8988T (cell line): ENCODE data around the gene PFKFB2.
"Not testable (repeated sequence)": the region's sequence is repeated elsewhere in the genome, so short reads cannot be mapped to it uniquely, and the experiment has no call there.

Experiments
- DNase-seq: peaks from one replicate; pipeline ENCODE4 v3.0.0; 2011

PFKFB2 gene

DNA sequence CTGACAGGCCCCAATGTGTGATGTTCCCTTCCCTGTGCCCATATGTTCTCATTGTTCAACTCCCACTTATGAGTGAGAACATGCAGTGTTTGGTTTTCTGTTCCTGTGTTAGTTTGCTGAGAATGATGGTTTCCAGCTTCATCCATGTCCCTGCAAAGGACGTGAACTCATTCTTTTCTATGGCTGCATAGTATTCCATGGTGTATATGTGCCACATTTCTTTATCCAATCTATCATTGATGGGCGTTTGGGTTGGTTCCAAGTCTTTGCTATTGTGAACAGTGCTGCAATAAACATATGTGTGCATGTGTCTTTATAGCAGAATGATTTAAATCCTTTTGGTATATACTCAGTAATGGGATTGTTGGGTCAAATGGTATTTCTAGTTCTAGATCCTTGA lies 11.7 kb upstream of the PFKFB2 start:
- not testable (repeated sequence) for DNase-seq

DNA sequence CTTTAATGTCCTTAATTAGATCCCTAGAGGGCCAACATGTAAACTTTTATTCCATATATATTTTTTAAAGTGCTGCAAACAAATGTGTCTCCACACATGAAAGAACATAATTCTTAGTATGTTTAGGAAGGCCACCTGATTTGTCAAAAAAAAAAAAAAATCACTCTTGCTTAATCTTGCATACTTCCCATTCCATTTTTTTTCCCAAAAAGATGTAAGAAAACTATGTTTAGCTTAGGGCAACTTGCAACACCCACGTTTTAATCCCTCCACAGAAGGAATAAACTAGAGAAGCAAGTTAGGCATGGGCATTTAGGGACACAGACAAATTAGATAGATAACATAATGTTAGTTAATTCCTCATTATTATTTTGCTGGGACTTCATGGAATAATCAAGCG lies 7.6 kb upstream of the PFKFB2 start:
- no peak for DNase-seq

DNA sequence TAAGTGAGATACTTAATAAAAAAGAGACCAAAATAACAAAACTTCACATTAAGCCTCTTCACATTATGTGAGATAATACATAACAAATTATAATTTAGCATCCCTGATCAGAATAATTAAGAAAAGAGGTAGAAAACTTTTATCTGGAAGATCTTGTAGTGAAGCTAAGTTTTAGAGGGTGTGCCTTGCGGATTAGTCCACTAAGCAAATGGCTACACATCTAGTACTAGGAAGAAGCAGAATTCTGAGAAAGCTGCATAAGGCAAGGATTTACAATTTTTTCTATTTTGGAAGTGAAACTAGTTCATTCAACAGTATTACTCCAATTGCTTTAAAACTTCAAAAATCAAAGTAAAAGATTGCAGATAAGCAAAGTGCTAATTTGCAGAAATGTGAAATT lies 5.6 kb upstream of the PFKFB2 start:
- DNase-seq: no peak

DNA sequence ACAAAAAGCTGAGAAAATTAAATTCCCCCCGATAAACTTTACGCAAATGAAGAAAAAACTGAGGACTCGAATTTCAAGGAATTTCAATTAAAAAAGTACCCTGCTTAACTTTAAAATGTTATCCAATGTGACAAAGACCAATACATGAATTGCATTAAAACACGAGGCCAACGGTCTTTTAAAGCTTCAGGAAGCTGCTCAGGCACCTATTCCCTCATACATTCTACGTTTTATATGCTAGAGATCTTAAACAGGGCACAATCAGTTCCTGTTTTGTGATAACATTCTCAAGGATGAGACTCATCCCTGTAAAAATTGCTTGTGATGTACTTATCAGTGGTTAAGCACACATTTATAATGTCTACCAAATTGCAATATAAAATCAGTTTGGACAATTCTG lies 5.0 kb upstream of the PFKFB2 start:
- DNase-seq: no peak

DNA sequence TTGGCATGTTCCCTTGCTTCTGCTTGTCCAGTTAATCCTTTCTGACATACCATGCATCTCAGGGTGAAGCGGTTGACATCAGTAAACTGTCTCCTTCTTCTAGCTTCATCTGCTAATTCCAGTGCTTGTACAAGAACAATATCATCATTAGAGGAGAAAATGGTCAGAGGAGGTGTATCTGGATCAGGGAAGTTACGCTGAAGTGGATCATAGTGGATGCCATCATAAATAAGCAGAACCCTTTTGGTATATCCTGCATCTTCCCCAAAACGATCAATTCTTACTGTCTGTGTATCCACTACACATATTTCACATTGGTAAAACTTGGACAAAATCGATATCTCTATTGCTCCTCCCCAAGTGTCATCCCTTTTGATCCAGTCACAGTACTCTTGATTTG lies 4.0 kb upstream of the PFKFB2 start:
- DNase-seq: no peak

DNA sequence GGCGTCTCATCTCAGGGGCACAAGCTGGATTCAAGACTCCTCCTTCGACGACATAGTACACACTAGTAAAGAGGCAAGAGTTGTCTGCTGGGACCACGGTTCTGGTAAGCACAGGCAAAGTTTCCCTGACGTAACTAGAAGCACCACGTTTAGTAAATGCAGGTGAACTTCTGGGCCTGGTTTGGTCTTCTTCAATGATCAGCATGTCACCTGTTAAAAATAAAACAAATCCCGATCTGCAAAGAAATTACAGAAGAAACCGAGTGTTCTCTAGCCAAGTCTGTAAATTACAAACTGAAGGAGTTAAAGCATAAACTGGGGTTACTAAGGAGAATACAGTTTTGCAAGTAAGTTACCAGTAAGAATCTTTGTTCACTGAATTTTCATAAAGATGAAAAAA lies 3.6 kb upstream of the PFKFB2 start:
- no peak for DNase-seq

DNA sequence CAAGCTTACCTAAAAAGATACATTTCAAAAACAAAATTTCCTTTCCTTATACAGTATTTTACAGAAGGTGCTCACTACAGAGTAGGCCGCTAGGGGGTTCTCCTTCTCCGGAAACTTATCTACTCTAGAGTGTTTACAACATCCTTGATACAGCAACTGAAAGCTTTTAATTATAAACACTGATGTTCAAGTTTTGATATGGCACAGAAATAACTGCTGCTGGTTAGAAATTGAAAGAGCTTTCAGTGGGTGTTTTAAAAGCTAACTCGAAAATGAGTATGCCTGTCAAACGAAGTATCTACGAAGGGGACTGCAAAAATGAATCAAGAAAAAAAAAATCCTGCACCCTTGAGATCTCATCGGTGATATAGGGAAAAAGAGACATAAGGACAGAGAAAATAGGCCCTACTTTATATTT lies 3.1 kb upstream of the PFKFB2 start:
- DNase-seq: no peak

DNA sequence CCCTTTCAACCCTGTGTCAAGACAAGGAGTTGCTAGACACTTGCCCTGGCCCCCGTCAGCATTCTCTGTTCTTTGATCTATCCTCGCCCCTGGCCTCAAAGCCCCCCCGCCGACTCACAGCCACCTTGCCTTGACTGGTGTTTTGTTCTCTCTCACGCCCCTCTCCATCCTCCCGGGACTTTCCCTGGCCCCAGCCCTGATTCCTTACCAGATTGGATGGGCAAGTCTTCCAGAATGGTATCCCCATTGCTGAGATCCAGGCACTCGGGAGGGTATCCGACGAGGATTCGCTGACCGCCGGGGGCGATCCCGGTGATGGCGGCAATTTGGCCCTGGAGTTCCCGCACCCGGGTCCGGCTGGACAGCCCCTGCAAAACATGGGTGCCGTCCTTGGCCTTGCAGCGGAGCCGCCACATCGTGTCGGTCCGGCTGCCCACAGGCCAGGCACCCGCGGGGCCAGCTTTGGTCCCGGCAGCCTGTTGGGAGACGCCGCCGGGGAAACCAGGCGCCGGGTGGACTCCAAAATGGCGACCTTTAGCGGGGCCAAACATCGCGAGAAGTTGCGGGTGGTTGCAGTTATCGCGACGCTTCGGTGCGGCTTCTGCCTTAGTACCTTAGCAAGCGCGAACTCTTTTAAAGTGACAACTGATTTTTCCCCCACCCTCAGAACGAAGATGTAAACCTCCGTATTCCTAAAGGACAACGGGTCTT lies 2.4 kb upstream of the PFKFB2 start:
- DNase-seq: peak; percentile 37

DNA sequence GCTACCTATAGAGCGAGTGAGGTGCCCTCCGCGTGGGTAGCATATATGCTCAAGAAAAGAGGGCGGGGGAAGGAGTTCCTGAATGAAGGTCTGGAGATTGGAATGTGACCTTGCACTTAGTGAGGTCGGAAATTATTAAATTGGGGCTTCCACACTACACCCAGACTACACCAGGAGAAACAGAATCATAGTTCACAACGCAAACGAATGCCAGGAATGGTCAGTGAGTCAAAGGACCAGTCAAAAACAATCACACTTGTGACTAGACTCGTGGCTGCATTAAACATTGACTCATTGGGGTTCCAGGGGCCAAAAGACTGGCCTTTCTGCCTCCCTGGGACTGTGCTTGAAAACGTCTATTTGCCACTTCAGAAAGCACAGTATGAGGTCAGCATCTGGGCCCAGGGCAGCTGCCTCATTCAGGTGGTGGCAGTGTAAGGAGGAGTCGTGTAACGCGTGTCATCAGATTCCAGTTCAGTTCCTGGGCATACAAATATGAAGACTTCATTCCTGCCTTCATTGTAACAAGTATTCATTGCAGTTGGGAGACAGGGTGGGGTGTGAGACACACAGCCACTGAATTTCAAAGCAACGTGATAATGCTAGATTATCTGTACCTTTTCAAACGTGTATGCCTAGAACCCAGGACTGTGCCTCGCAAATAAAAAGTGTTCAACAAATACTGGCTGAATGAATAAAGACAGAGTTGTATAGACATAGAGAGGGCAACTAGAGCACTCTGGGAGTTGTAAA lies 1.7 kb upstream of the PFKFB2 start, which contains the start of gene YOD1:
Gene YOD1, minus strand, starts transcription at position 18 of the 753 bp plus-strand sequence. CDS start 178 bp downstream, outside the sequence.
- DNase-seq: no peak

DNA sequence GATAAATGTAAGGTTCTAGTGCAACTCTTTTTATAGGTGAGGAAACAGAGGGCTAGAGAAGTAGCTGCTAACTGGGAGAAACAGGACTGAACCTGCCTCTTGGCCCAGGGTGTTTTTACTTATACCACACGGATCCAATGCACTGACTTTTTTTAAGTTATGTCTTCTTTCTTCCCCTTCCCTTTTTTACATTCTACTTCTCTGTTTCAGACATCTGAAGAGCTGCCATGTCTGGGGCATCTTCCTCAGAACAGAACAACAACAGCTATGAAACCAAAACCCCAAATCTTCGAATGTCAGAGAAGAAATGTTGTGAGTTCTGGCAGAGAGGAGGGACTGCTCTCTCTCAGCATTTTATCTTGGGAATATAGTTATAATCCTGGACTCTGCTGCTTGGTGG lies 1.4 kb downstream of the PFKFB2 start:
- DNase-seq: no peak

DNA sequence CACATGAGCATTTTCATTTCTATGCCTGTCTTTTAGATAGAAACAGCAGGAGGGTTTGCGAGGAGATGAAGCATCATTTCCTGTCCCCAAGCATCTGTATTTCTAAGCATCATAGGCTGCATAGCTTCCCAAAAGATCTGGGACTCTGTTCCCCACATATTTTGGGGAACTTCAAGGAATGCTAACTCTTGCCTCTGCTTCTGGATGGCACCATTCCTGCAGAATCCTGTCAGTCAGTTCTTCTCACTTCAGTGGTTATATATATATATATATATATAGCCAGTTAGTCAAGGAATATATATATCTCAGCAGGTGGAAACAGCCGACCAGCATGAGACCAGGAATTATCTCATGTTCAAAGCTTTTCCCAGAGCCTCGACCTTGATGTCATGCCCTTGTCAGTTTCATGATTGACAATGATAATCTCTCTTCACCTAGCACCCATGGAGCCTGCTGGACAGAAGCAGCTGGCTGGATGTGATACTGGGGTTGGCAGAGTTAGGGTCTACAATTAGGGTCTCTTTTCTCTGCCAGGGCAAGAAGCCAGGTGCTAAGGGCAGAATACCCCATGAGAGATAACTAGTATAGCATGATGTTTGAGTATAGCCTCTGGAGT lies 2.4 kb downstream of the PFKFB2 start:
- DNase-seq: no peak

DNA sequence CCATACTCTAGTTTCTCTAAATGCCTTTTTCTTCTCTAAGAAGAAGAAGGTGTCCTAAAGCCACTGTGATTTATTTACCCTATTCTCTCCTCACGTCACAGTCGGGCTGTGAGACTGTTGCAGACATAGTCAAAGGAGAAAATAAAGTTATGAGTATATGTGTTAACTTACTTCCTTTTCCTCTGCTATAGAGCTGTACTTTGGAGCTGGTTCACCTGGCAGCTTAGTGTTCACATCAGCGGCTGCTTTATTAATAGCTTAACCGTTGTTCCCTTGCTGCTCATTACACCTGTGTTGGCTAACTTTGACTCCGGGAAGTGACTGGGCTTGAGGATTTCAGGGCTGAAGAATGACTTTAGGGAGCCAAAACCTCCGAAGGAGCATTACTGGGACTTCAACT lies 3.6 kb downstream of the PFKFB2 start:
- DNase-seq: no peak

DNA sequence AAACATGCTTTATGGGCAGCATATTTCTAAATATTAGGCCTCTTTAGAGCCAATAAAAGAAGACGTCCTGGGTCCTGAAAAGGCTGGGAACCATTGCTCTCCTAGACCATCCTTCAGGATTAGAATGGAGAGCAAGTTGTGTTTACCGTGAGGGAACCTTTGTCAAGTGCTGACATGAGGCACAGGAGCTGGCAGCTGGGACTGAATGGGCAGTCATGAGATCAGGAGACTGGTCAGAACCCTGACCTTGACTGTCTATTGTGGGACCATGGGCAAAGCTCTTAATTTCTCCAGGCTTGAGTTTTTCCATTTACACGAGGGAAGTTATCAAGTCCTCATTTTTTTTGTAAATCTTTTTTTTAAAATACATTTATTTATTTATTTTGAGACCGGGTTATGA lies 5.2 kb downstream of the PFKFB2 start:
- DNase-seq: no peak

DNA sequence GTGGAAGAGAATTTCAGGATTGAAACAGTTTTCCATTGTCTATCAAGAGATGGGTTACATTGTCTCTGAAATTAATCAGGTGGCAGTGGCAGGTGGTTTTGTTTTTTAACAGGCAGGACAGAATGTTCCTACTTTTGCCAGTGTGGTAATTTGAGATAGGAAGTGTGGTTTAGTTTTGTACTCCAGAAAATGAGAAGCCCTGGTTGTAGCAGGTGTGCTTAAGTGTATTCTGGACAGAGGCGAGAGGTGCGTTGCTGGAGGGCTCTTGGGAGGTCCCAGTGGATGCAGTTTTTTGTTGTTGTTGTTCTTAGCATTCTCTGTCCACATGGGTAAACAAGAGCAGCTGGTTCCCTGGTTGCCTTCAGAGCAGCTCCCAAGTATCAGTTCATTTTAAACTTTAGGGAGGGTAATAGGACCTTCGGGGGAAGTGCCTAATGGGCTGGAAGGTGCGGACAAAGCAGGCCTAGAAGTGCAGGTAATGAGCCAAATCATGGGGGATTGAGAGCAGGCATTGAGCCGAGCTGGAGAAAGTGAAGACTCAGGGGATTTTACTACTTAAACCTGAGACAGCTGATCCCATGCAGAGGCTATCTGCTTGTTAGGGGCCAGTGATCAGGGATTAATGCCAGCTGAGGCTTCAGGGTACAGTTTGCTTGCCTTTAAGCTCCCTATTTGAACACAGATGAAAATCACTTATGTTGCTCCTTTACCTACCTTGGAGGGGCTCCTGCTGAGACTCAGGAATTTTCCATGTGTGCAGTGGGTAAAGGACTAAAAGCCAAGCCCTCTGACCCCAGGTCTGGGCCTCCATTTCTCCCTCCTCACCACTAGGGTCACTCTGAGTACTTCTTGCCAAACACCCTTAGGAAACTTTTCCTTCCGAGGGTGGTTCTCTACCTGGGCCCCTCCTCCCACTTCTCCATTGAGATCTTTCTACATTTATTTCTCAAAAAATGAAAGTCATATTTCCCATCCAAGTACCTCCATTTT lies 6.1 kb downstream of the PFKFB2 start:
- no peak for DNase-seq

DNA sequence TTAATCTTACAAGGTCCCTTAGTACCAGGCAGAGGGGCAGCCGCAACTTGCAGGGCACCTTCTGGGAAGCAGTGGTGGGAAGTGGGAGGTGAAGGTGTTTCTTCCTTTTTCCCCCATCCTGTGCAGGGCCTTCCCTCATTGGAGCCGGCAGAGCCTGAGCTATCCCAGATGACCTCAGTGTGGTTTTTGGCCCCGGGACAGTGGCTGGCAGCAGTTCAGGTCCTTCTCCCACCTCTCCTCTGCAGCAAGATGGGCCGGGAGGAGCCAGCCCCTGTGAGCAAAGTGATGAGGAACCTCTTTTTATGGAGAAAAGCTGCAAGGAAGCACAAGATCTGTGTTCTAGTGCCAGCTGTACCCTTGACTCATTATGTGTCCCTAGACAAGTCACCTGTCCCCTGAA lies 6.8 kb downstream of the PFKFB2 start:
- DNase-seq: no peak

DNA sequence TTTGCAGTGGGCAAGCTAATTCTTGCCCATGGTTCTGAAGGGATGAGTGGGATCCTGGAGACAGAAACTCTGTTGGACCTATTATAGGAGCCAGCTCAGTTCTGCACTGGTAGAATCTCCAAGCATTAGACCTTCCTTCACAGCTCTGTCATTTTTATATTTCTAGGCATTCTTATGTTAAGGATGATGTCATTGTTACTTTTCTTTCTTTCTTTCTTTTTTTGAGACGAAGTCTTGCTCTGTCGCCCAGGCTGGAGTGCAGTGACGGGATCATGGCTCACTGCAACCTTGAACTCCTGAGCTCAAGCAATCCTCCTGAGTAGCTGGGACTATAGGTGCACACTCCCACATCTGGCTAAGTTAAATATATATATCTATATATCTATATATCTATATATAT lies 7.5 kb downstream of the PFKFB2 start:
- DNase-seq: no peak

DNA sequence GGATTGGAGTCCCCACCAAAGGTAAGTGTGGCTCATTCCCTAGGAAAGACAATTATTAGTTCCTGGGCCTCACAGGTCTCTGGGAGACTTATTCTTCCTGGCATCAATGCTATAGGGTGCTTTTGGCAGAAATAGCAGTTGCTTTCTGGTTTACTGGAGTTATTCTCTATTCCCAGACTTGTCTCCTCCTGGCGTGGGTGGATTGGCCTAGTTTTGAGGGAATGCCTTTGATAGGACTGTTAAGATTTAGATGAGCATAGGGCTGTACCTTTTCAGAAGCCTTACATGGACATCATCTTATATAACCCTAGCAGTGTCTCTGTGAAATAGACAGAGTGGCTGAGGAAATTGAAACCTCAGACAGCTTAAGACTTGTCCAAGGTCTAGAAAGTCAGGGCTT lies 9.0 kb downstream of the PFKFB2 start:
- DNase-seq: no peak

DNA sequence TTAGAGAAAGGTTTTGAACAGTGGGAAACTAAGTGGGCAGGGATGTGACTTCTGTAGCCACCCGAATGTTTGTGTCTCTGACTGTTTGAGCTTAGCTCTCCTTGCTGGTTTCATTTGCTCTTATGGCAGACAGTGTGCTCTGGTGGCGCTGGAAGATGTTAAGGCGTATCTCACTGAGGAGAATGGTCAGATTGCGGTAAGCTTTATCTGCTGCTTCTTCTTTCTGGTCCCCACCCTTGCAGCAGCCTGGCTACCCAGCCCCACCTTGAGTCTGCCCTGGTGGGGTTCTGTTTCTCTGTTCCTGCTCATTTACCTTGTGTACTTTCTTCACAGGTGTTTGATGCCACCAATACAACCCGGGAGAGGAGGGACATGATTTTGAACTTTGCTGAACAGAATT lies 9.9 kb downstream of the PFKFB2 start:
- DNase-seq: no peak

DNA sequence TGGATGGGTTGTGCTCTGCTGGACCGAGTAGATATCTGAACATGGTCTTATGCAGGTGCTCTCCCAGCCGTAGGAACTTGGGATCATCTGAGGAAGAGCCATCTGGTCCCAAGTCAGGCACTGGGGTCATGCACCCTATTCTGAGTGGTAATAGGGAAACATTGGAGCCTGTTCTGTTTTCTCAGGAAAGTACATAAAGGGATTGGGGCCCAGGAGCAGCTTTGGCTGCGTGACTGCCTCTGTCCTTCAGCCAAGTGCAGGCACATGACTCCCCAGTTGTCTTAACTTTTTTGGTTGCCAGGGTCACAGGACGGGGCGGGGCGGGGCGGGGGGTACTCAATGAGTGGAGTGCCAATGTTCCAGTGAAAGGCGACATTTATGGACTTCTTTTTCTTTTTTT lies 11.5 kb downstream of the PFKFB2 start:
- no peak for DNase-seq

DNA sequence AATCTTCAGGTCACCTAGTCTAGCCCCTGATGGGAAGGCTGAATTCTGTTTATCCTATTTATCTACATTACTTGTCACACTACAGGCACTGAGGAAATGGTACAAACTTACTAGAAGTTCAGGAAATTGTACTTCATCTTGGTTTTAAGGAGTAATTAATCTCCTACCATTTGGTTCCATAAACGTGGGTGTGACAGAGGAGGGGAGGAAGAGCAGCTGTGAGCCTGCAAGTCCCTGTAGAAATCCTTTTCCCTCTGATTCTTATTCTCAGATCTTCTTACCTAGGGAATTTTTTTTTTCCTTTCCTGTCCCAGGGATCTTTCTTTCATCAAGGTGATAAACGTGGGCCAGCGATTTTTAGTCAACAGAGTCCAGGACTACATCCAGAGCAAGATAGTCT lies 14.1 kb downstream of the PFKFB2 start:
- no peak for DNase-seq

DNA sequence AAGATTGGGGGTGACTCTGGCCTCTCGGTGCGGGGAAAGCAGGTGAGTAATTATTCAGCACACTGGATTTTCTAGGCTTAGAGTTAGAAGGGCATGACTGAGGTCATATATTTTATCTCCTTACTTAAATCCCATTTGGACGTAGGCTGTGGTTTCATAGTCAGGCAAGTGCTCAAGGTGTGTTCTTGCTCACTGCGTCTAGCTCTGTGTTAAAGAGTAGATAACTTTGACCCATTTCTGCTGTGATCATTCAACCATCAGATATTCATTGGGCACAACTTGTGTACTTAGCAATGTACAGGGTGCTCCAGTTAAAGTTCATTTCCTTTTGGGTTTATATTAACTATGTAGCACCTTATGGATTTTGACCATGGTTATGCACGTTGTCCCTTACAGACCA lies 14.6 kb downstream of the PFKFB2 start:
- DNase-seq: no peak

DNA sequence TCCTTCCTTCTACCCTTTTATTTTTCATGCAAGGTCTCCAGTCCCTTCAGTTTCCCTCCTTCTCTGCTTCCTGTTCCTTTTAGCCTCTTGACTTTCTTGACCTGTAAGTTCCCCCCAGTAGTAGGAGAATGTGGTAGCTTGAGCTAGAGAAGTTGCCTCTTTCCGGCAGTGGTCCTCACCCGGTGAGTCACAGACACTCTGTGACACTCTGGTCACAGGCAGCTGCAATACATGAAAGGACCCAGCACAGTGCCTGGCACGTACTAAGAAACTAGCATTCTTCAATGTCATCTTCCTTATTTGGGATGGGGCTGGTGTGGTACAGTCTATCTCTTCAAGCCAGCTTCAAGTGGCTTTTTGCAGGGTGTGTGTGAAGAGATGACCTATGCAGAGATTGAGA lies 16.0 kb downstream of the PFKFB2 start:
- DNase-seq: no peak
